Common myeloid progenitor, CD34-positive (primary cell): ENCODE data around the gene LRIG2.
"Not testable (repeated sequence)": the region's sequence is repeated elsewhere in the genome, so short reads cannot be mapped to it uniquely, and the experiment has no call there.

ENCODE experiments used
- CTCF ChIA-PET: fragments of 350-600 bp; sonication (Branson Sonifier 250); formaldehyde crosslinking; loops from one replicate; lab custom pipeline; 2021; ENCODE audit warnings: antibody characterized with exemption; lab: Charles Lee
- POLR2A ChIA-PET: fragments of 350-600 bp; sonication (Branson Sonifier 250); formaldehyde crosslinking; loops from one replicate; lab custom pipeline; 2021; ENCODE audit warnings: antibody characterized with exemption; lab: Charles Lee
- DNase-seq, 3 donors: peaks; one replicate each; pipeline versions ENCODE4 v3.0.0 to v3.0.0-alpha.2; 2013
- H3K27ac ChIP-seq, 2 experiments: 1 replicate in 1 of 2; 2 replicates in 1 of 2; pipeline ENCODE4 v1.7.0; 2013; ENCODE audit warnings: inconsistent platforms in 2 of 2, low read length in 2 of 2, mild to moderate bottlenecking in 2 of 2, low read depth in 1 of 2, moderate library complexity in 1 of 2; ENCODE audit not compliant: severe bottlenecking in 2 of 2, insufficient read depth in 1 of 2, poor library complexity in 1 of 2
- H3K27me3 ChIP-seq, 5 experiments: replicated peaks in 2 of 5; 1 replicate in 3 of 5; 2 replicates in 2 of 5; pipeline versions ENCODE4 v1.6.1 to v1.7.0; 2013; ENCODE audit warnings: low read length in 4 of 5, mild to moderate bottlenecking in 2 of 5, moderate library complexity in 2 of 5, inconsistent platforms in 1 of 5; ENCODE audit not compliant: insufficient read depth in 5 of 5, control insufficient read depth in 4 of 5
- H3K36me3 ChIP-seq, 4 experiments: 1 replicate in 2 of 4; 2 replicates in 2 of 4; pipeline versions ENCODE4 v1.6.1 to v1.7.0; 2013; ENCODE audit warnings: low read length in 3 of 4, control low read depth in 1 of 4, mild to moderate bottlenecking in 1 of 4; ENCODE audit not compliant: control insufficient read depth in 4 of 4, insufficient read depth in 4 of 4
- H3K4me1 ChIP-seq, 4 experiments: 1 replicate in 3 of 4; 2 replicates in 1 of 4; pipeline versions ENCODE4 v1.6.1 to v1.7.1; 2013; ENCODE audit warnings: low read length in 3 of 4, mild to moderate bottlenecking in 3 of 4, control low read depth in 1 of 4, inconsistent platforms in 1 of 4, moderate library complexity in 1 of 4; ENCODE audit not compliant: control insufficient read depth in 4 of 4, insufficient read depth in 4 of 4; ENCODE audit errors: control extremely low read depth in 1 of 4
- H3K4me3 ChIP-seq, 7 experiments: 1 replicate in 4 of 7; 2 replicates in 3 of 7; pipeline versions ENCODE4 v1.5.1 to v1.7.0; 2013; ENCODE audit warnings: mild to moderate bottlenecking in 7 of 7, low read length in 6 of 7, moderate library complexity in 6 of 7, inconsistent platforms in 2 of 7, low read depth in 2 of 7, control low read depth in 1 of 7; ENCODE audit not compliant: insufficient read depth in 4 of 7, control insufficient read depth in 1 of 7; ENCODE audit errors: extremely low read depth in 1 of 7
- H3K9me3 ChIP-seq, 5 experiments: 1 replicate in 4 of 5; 2 replicates in 1 of 5; pipeline versions ENCODE4 v1.6.1 to v1.7.1; 2013; ENCODE audit warnings: low read length in 4 of 5, mild to moderate bottlenecking in 2 of 5, inconsistent platforms in 1 of 5, low read depth in 1 of 5, moderate library complexity in 1 of 5; ENCODE audit not compliant: control insufficient read depth in 4 of 5, insufficient read depth in 2 of 5; ENCODE audit errors: control extremely low read depth in 1 of 5
- WGBS: methylation state at CpG from one replicate; pipeline ENCODE4 v1.1.5; 2013; ENCODE audit not compliant: insufficient coverage; 5-methylcytosine and 5-hydroxymethylcytosine counted together

The LRIG2 gene

DNA sequence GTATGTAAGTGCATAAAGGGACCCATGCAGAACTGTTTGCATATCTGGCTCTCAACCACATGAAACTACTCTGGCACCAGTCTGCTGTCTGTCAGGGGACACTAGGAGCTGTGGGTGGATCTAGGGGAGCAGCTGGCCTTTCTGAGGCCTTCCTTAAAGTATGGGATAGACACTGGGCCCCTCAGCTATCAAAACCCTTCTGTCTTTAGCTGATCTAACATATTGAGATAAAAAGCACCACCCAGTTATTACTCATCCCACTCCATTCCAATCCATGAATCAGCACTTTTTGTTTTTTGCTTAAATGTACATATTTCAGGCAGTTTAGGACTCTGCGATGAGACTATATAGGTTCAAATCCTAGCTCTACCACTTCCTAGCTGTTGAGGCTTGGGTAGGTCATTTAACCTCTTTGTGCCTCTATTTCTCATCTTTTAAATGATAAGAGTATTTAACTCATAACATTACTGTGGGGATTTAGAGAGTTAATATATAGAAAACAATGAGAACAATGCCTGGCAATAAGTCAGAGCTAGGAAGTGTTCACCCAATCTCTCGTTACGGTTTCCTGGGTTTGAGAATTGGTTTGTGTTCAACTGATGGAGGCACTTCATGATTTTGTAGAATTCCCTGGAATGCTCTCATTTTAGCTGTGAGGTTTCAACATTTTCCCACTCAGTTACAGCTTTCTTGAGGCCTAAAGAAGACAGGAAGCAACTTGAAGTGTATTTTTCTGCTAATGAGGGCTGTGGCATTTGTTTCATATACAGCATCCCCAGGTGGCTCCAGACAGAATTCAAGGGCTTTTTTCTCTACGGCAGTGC lies 68.9 kb downstream of the LRIG2 start:
- POLR2A ChIA-PET, result no interaction called here
- 93% methylated on average over 3 of the region's 4 CpGs for WGBS
- no peak overlapping the region for H3K27ac ChIP-seq

GRCh38 chr1:113142791-113143190 lies 69.8 kb downstream of the LRIG2 start:
- Histone ChIP-seq H3K4me3 (no peak overlapping the region), H3K9me3 (no peaks in the 10 kb centered on the region), H3K27ac (no peak overlapping the region), H3K36me3 (no peaks in the 10 kb centered on the region), H3K27me3 (peaks cover 0 to 2% (median 0%) of the 10 kb centered on the region in 5 experiments), H3K4me1 (peaks cover 0 to 23% (median 17%) of the 10 kb centered on the region in 4 experiments)
- WGBS, result 0% methylated on average over 1 of the region's 1 CpG
- DNase-seq, result no peak
- CTCF ChIA-PET, result interaction anchor here (1.3 to 4.1 kb wide), 4 partner anchors 266 to 535 kb away, joined by 3 to 32 read pairs (median 13); no protein-coding TSS in a partner anchor
- POLR2A ChIA-PET, result no interaction called here

More for the DNA sequence above, 68.9 kb downstream of the LRIG2 start:
- DNase-seq, result peak in 2 of 3 donors; percentile 11
- Histone ChIP-seq H3K36me3 (no peaks in the 10 kb centered on the region), H3K4me3 (no peak overlapping the region), H3K27me3 (peaks cover 0 to 2% (median 0%) of the 10 kb centered on the region in 5 experiments), H3K9me3 (no peaks in the 10 kb centered on the region), H3K4me1 (peaks cover 0 to 21% (median 12%) of the 10 kb centered on the region in 4 experiments)
- CTCF ChIA-PET, result interaction anchor here (1.2 to 4.1 kb wide), 5 partner anchors 10 to 536 kb away, joined by 3 to 32 read pairs (median 4); no protein-coding TSS in a partner anchor

DNA sequence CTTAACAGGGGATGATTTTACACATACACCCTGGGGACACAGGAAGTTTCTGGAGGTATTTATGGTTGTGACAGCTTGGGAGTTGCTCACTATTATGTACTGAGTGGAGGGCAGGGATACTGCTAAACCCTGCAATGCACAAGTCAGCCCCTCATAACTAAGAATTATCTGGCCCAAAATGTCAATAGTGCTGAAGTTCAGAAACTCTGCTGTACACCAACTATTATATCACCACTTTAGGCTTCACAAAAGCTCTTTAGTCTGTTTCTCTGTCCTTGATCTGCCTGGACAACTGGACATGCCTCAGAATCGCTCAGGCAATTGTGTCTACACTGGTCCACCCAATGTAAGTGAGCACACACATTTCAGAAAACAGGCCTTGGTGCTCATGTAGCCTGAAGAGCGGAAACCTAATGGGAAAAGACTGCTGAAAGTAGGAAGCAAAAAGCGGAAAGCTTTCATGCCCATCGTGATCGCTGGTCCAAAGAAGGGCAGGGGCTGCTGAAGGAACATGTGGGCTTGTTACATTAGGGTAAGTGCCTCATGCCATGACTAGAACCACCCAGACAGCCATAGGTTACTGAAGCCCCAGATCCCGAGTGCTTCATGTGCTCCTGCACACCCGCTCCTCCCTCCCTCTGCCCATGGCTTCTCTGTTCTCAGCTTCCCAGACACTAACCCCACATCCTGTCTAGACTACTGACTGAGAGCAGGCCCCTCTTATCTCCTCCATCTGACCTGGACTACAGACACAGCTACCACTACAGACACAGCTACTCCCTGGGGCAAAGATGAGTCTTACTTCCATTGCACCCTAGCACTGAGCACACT lies 73.5 kb downstream of the LRIG2 start:
- DNase-seq, result peak; percentile 25 to 63 (median 39)
- Histone ChIP-seq H3K4me3 (no peak overlapping the region), H3K9me3 (no peaks in the 10 kb centered on the region), H3K27me3 (peaks cover 0 to 2% (median 0%) of the 10 kb centered on the region in 5 experiments), H3K36me3 (no peaks in the 10 kb centered on the region), H3K27ac (no peak overlapping the region), H3K4me1 (peaks cover 0 to 19% (median 12%) of the 10 kb centered on the region in 4 experiments)
- ChIA-PET POLR2A (no interaction called here), CTCF (interaction anchor here (0.6 kb wide), 1 partner anchor 8 kb away, joined by 3 read pairs; no protein-coding TSS in a partner anchor)
- 95% methylated on average over 5 of the region's 7 CpGs for WGBS

- WGBS, result 50% methylated on average over 2 of the region's 3 CpGs
- POLR2A ChIA-PET, result no interaction called here
- H3K36me3 ChIP-seq, result no peaks in the 10 kb centered on the region
- no peaks in the 10 kb centered on the region for H3K9me3 ChIP-seq
- DNase-seq, result no peak
- peaks cover 0 to 19% (median 12%) of the 10 kb centered on the region in 4 experiments for H3K4me1 ChIP-seq
- H3K27ac ChIP-seq, result no peak overlapping the region
- CTCF ChIA-PET, result interaction anchor here (0.6 to 0.9 kb wide), 2 partner anchors 9 to 17 kb away, joined by 3 read pairs; no protein-coding TSS in a partner anchor
- no peak overlapping the region for H3K4me3 ChIP-seq
- H3K27me3 ChIP-seq, result peaks cover 0 to 2% (median 0%) of the 10 kb centered on the region in 5 experiments
Measured at GRCh38 chr1:113147073-113147625, 74.2 kb downstream of the LRIG2 start.

- no peaks in the 10 kb centered on the region for H3K9me3 ChIP-seq
- no peak overlapping the region for H3K4me3 ChIP-seq
- no peak for DNase-seq
- H3K27me3 ChIP-seq, result peaks cover 0 to 2% (median 0%) of the 10 kb centered on the region in 5 experiments
- H3K4me1 ChIP-seq, result peaks cover 0 to 14% (median 11%) of the 10 kb centered on the region in 4 experiments
- no peaks in the 10 kb centered on the region for H3K36me3 ChIP-seq
- ChIA-PET CTCF (interaction anchor here (0.9 kb wide), 1 partner anchor 17 kb away, joined by 3 read pairs; no protein-coding TSS in a partner anchor), POLR2A (no interaction called here)
- no peak overlapping the region for H3K27ac ChIP-seq
- 61% methylated on average over 3 of the region's 4 CpGs for WGBS
Measured at GRCh38 chr1:113147826-113148225, 74.8 kb downstream of the LRIG2 start.

DNA sequence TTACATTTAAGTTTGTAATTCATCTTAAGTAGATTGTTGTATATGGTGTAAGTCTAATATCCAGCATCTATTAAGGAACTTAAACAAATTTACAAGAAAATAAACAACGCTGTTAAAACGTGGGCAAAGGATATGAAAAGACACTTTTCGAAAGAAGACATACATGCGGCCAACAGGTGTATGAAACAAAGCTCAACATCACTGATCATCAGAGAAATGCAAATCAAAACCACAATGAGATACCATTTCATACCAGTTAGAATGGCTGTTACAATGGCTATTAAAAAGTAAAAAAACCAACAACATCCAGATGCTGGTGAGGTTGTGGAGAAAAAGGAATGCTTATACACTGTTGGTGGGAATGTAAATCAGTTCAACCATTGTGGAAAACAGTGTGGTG lies 77.5 kb downstream of the LRIG2 start:
- H3K27me3 ChIP-seq, H3K27ac ChIP-seq, H3K9me3 ChIP-seq, CTCF ChIA-PET, H3K36me3 ChIP-seq, DNase-seq, H3K4me3 ChIP-seq, POLR2A ChIA-PET: not testable (repeated sequence)
- whole genome bisulfite sequencing, result 100% methylated on average over 4 of the region's 4 CpGs
- peaks cover 0 to 11% (median 9%) of the 10 kb centered on the region in 4 experiments for H3K4me1 ChIP-seq
